Measurements from ENCODE around the gene RPS27A. TPM values are rescaled to one million over a fixed set of nuclear protein-coding genes. Genes with fewer than 3 reads are reported as not detected.

Gene RPS27A
- total RNA-seq, 1 donor from 2014 or later = 963 TPM

GRCh38 chr2:55228226-55228563 is 4.3 kb upstream of the RPS27A start:
- H3K27ac ChIP-seq = no peak overlapping the region
- no peaks in the 10 kb centered on the region for H3K9me3 ChIP-seq
- DNase-seq (ENCODE audit: extremely low spot score in 2 of 2) = no peak
- no peaks in the 10 kb centered on the region for H3K36me3 ChIP-seq
- H3K4me1 ChIP-seq = peaks cover 12% of the 10 kb centered on the region
- no peak overlapping the region for H3K4me3 ChIP-seq
- no peaks in the 10 kb centered on the region for H3K27me3 ChIP-seq
- intact Hi-C loops (cut with DNase I) = no loop called here
- TF ChIP-seq CTCF (IDR thresholded peaks at IDR 0.05) (no peak), POLR2A (IDR thresholded peaks at IDR 0.05) (no peak), POLR2AphosphoS5 (IDR thresholded peaks at IDR 0.05; ENCODE audit: insufficient read depth in 1 of 2, low read depth in 1 of 2) (no peak)

GRCh38 chr2:55229221-55229620 is 3.3 kb upstream of the RPS27A start:
- no peak for DNase-seq (ENCODE audit: extremely low spot score in 2 of 2)
- H3K36me3 ChIP-seq = peaks cover 0 to 5% of the 10 kb centered on the region in 2 donors
- H3K9me3 ChIP-seq = no peaks in the 10 kb centered on the region
- TF ChIP-seq POLR2A (IDR thresholded peaks at IDR 0.05) = no peak
- no peak for TF ChIP-seq POLR2AphosphoS5 (IDR thresholded peaks at IDR 0.05; ENCODE audit: insufficient read depth in 1 of 2, low read depth in 1 of 2)
- TF ChIP-seq CTCF (IDR thresholded peaks at IDR 0.05) = no peak
- intact Hi-C loops (cut with DNase I) = no loop called here
- H3K4me3 ChIP-seq = no peak overlapping the region
- peaks cover 21% of the 10 kb centered on the region for H3K4me1 ChIP-seq
- H3K27me3 ChIP-seq = no peaks in the 10 kb centered on the region
- H3K27ac ChIP-seq = no peak overlapping the region

- Histone ChIP-seq H3K27ac (no peak overlapping the region), H3K27me3 (no peaks in the 10 kb centered on the region), H3K4me3 (no peak overlapping the region), H3K36me3 (peaks cover 0 to 19% of the 10 kb centered on the region in 2 donors), H3K9me3 (no peaks in the 10 kb centered on the region), H3K4me1 (peaks cover 25% of the 10 kb centered on the region)
- DNase-seq (ENCODE audit: extremely low spot score in 2 of 2) = no peak
- TF ChIP-seq POLR2AphosphoS5 (IDR thresholded peaks at IDR 0.05; ENCODE audit: insufficient read depth in 1 of 2, low read depth in 1 of 2) = no peak
- no peak for TF ChIP-seq POLR2A (IDR thresholded peaks at IDR 0.05)
- intact Hi-C loops (cut with DNase I) = no loop called here
Observed at GRCh38 chr2:55230551-55230950, 1.9 kb upstream of the RPS27A start.

- DNase-seq (ENCODE audit: extremely low spot score in 2 of 2) = no peak
- Histone ChIP-seq H3K4me1 (peaks cover 25% of the 10 kb centered on the region), H3K27ac (peak overlapping the region; percentile 92), H3K36me3 (peaks cover 0 to 29% of the 10 kb centered on the region in 2 donors), H3K9me3 (no peaks in the 10 kb centered on the region), H3K4me3 (peak overlapping the region; percentile 70 to 95), H3K27me3 (no peaks in the 10 kb centered on the region)
- TF ChIP-seq POLR2A (IDR thresholded peaks at IDR 0.05) (no peak), POLR2AphosphoS5 (IDR thresholded peaks at IDR 0.05; ENCODE audit: insufficient read depth in 1 of 2, low read depth in 1 of 2) (no peak), CTCF (IDR thresholded peaks at IDR 0.05) (no peak)
- intact Hi-C loops (cut with DNase I) = no loop called here
Observed at GRCh38 chr2:55231546-55232083, 873 bp upstream of the RPS27A start.

GRCh38 chr2:55232863-55233657 is 572 bp downstream of the RPS27A start:
- peaks cover 25% of the 10 kb centered on the region for H3K4me1 ChIP-seq
- H3K27ac ChIP-seq = peak overlapping the region; percentile 92
- H3K9me3 ChIP-seq = no peaks in the 10 kb centered on the region
- intact Hi-C loops (cut with DNase I) = no loop called here
- no peak for DNase-seq (ENCODE audit: extremely low spot score in 2 of 2)
- no peaks in the 10 kb centered on the region for H3K27me3 ChIP-seq
- TF ChIP-seq POLR2AphosphoS5 (IDR thresholded peaks at IDR 0.05; ENCODE audit: insufficient read depth in 1 of 2, low read depth in 1 of 2) = peak in 1 of 2 donors; percentile 62
- TF ChIP-seq CTCF (IDR thresholded peaks at IDR 0.05) = no peak
- no peak for TF ChIP-seq POLR2A (IDR thresholded peaks at IDR 0.05)
- peaks cover 0 to 37% of the 10 kb centered on the region in 2 donors for H3K36me3 ChIP-seq
- peak overlapping the region; percentile 70 to 95 for H3K4me3 ChIP-seq
